Measurements from ENCODE around the gene CST6.

- TF ChIP-seq EZH2 (IDR thresholded peaks at IDR 0.05; ENCODE audit: borderline replicate concordance, low read depth, low read length, severe bottlenecking) = no peak
- no peak for TF ChIP-seq CTCF (IDR thresholded peaks at IDR 0.05; ENCODE audit: extremely low read depth in 1 of 2, insufficient read depth in 1 of 2, low read depth in 1 of 2, low read length in 2 of 2)
- peak; percentile 25 for TF ChIP-seq POLR2AphosphoS5 (IDR thresholded peaks at IDR 0.05; ENCODE audit: insufficient read depth, low read depth, low read length)
- peak; percentile 21 for TF ChIP-seq POLR2A (IDR thresholded peaks at IDR 0.05; ENCODE audit: low read depth, low read length)
- no peak for TF ChIP-seq GATA2 (IDR thresholded peaks at IDR 0.05; ENCODE audit: insufficient read depth, insufficient read length, low read depth, low read length)
- no peak for TF ChIP-seq MAX (IDR thresholded peaks at IDR 0.05; ENCODE audit: insufficient read depth, insufficient read length)
Measured at GRCh38 chr11:65981101-65981740, 30.6 kb upstream of the CST6 start.
